LNCaP clone FGC (cell line): ENCODE results near the gene TNS3.

Experiments
- DNase-seq: peaks from one replicate; pipeline ENCODE4 v3.0.0-alpha.2; 2011; ENCODE audit warnings: low read depth
- H3K4me3 ChIP-seq: 2 replicates; pipeline ENCODE4 v1.5.1; 2011; ENCODE audit warnings: mild to moderate bottlenecking, low read depth, low read length, control low read depth
- TF ChIP-seq, protein P1 (sequence below): IDR thresholded peaks from 2 replicates; pipeline ENCODE4 v1.5.1; 2012; ENCODE audit warnings: mild to moderate bottlenecking; ENCODE audit not compliant: control insufficient read depth, insufficient read depth; ENCODE audit errors: extremely low read depth

TNS3 gene

DNA sequence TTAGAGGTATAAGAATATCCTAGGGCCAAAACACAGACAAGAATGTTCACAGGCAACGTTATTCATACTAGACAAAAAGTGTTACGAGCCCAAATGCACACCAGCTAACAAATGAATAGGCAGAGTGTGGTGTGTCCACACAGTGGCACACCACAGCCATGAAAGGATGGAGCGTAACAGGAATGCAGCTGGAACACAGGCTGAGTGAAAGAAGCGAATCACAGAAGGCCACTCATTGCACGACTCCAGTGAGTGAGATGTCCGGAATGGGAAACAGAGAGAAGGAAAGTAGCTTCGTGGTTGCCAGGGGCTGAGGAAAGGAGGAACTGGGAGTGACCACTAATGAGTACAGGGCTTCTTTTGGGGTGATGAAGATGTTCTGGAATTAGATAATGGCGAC, 198.8 kb downstream of the TNS3 start:
- no peak for DNase-seq
- no peak overlapping the region for H3K4me3 ChIP-seq
- TF ChIP-seq, protein P1, sequence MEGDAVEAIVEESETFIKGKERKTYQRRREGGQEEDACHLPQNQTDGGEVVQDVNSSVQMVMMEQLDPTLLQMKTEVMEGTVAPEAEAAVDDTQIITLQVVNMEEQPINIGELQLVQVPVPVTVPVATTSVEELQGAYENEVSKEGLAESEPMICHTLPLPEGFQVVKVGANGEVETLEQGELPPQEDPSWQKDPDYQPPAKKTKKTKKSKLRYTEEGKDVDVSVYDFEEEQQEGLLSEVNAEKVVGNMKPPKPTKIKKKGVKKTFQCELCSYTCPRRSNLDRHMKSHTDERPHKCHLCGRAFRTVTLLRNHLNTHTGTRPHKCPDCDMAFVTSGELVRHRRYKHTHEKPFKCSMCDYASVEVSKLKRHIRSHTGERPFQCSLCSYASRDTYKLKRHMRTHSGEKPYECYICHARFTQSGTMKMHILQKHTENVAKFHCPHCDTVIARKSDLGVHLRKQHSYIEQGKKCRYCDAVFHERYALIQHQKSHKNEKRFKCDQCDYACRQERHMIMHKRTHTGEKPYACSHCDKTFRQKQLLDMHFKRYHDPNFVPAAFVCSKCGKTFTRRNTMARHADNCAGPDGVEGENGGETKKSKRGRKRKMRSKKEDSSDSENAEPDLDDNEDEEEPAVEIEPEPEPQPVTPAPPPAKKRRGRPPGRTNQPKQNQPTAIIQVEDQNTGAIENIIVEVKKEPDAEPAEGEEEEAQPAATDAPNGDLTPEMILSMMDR = no peak

DNA sequence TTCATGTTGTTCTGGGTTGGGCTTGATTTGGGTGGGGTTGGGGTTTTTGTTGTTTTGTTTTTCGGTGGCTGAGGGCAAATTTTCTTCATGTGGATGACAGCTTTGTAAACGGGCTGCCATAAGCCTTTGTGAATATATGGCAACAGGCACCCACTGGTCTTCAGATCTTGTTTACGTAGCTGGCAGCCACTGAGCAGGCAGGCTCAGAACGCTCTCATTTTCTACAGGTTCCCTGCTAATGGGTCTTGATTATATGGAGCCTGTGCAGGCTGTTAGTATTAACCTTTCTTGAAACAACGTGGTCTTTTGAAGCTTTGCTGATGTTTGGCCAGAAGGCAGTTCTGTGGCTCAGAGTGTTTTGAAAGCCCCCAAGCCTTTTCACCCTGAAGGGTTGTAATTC, 199.7 kb downstream of the TNS3 start:
- DNase-seq = no peak
- TF ChIP-seq, protein P1 = no peak

DNA sequence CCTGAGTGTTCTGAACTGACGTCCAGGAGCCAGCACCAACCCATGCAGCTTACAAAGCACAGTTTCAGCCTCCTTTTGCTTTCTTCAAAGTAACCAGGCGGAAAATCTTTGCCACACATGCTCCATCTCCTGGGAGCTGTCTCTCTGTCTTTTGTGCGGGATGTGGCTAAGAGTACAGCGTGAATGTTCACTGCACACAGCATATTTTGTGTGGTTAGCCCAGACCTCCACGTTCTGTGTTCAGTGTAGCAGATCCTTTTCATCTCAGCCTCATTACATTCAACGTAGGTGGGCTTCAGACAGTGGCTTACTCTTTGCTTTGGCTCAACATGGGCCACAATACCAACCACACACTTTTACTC, 200.8 kb downstream of the TNS3 start:
- DNase-seq = no peak
- H3K4me3 ChIP-seq = no peak overlapping the region
- TF ChIP-seq, protein P1 = no peak

More for the DNA sequence above, 199.7 kb downstream of the TNS3 start:
- no peak overlapping the region for H3K4me3 ChIP-seq

- TF ChIP-seq, protein P1 = no peak
- H3K4me3 ChIP-seq = no peak overlapping the region
- DNase-seq = no peak
These were observed 201.4 kb downstream of the TNS3 start for GRCh38 chr7:47380325-47381133.

GRCh38 chr7:47379629-47380324, 202.1 kb downstream of the TNS3 start:
- no peak for DNase-seq
- no peak overlapping the region for H3K4me3 ChIP-seq
- TF ChIP-seq, protein P1 = no peak

- TF ChIP-seq, protein P1 = no peak
- no peak overlapping the region for H3K4me3 ChIP-seq
- DNase-seq = no peak
These were observed 203.0 kb downstream of the TNS3 start for GRCh38 chr7:47378728-47379395.
